A673 (cell line): ENCODE results near the gene CCDC134. TPM values are rescaled to one million over a fixed set of nuclear protein-coding genes. Genes with fewer than 3 reads are reported as not detected.

Source experiments
- BruUV-seq: library from RNA; stranded (reverse); fragments of 400-500 nt; replicated peaks from 2 replicates; lab custom pipeline; 2021; lab: Mats Ljungman, UMichigan
- CTCF ChIA-PET: fragments of 300-600 bp; sonication (Branson Sonifier 250); formaldehyde crosslinking; loops from one replicate; lab custom pipeline; 2022; ENCODE audit warnings: antibody characterized with exemption; lab: Charles Lee
- POLR2A ChIA-PET: fragments of 300-600 bp; sonication (Branson Sonifier 250); formaldehyde crosslinking; loops from one replicate; lab custom pipeline; 2022; ENCODE audit warnings: antibody characterized with exemption; ENCODE audit not compliant: low non-redundant PET; lab: Charles Lee
- DNase-seq: peaks from one replicate; pipeline ENCODE4 v3.0.0-alpha.2; 2015; ENCODE audit warnings: low spot score
- H3K27ac ChIP-seq: fragments of 200-600 bp; sonication (generic); 2 replicates; pipeline ENCODE4 v1.5.1; 2016; ENCODE audit warnings: mixed run types, low read depth, mild to moderate bottlenecking, mixed read lengths, antibody characterized with exemption, low read length; ENCODE audit not compliant: poor library complexity, severe bottlenecking
- H3K27me3 ChIP-seq: fragments of 200-600 bp; sonication (generic); replicated peaks from 2 replicates; pipeline ENCODE4 v1.6.1; 2017; ENCODE audit warnings: mixed run types, low read depth, mild to moderate bottlenecking, mixed read lengths, antibody characterized with exemption, low read length; ENCODE audit not compliant: insufficient read depth, poor library complexity
- H3K36me3 ChIP-seq: fragments of 200-600 bp; sonication (generic); 2 replicates; pipeline ENCODE4 v1.6.1; 2016; ENCODE audit warnings: mixed run types, mild to moderate bottlenecking, mixed read lengths, antibody characterized with exemption, low read length; ENCODE audit not compliant: insufficient read depth, poor library complexity, severe bottlenecking
- H3K4me1 ChIP-seq: fragments of 200-600 bp; sonication (generic); 2 replicates; pipeline ENCODE4 v1.6.1; 2017; ENCODE audit warnings: mixed run types, mild to moderate bottlenecking, mixed read lengths, antibody characterized with exemption, low read length; ENCODE audit not compliant: insufficient read depth, poor library complexity, severe bottlenecking
- H3K4me3 ChIP-seq: fragments of 200-600 bp; sonication (generic); 2 replicates; pipeline ENCODE4 v1.5.1; 2016; ENCODE audit warnings: low read depth, mixed run types, mild to moderate bottlenecking, mixed read lengths, low read length; ENCODE audit not compliant: poor library complexity, severe bottlenecking
- H3K9me3 ChIP-seq: fragments of 200-600 bp; sonication (generic); 2 replicates; pipeline ENCODE4 v1.6.1; 2016; ENCODE audit warnings: mixed run types, low read depth, mild to moderate bottlenecking, mixed read lengths, antibody characterized with exemption, low read length; ENCODE audit not compliant: poor library complexity, severe bottlenecking
- EZH2 ChIP-seq: fragments of 200-600 bp; sonication (generic); IDR thresholded peaks from 2 replicates; pipeline ENCODE4 v1.6.1; 2017; ENCODE audit warnings: borderline replicate concordance, low read depth, mild to moderate bottlenecking, mixed read lengths, antibody characterized with exemption, low read length; ENCODE audit not compliant: poor library complexity, severe bottlenecking
- intact Hi-C: fragments of 100-400 bp; cut with micrococcal nuclease; formaldehyde crosslinking; loops from one replicate; pipeline ENCODE4 v1.10.0; 2022; ENCODE audit not compliant: unreplicated experiment
- total RNA-seq: library from RNA; stranded (reverse); gene quantifications from 2 replicates; pipeline ENCODE4 v1.2.3, GENCODE V29; 2021
- TF ChIP-seq, protein P1 (sequence below): fragments of 300-800, 200-600 bp; sonication (generic); conservative IDR thresholded peaks from 2 replicates; pipeline ENCODE4 v1.5.1; 2017; ENCODE audit warnings: low read depth, mild to moderate bottlenecking, antibody characterized with exemption, low read length, moderate library complexity, mixed read lengths

The CCDC134 gene
- total RNA-seq, 1 experiment from 2014 or later, result 27.4 TPM

DNA sequence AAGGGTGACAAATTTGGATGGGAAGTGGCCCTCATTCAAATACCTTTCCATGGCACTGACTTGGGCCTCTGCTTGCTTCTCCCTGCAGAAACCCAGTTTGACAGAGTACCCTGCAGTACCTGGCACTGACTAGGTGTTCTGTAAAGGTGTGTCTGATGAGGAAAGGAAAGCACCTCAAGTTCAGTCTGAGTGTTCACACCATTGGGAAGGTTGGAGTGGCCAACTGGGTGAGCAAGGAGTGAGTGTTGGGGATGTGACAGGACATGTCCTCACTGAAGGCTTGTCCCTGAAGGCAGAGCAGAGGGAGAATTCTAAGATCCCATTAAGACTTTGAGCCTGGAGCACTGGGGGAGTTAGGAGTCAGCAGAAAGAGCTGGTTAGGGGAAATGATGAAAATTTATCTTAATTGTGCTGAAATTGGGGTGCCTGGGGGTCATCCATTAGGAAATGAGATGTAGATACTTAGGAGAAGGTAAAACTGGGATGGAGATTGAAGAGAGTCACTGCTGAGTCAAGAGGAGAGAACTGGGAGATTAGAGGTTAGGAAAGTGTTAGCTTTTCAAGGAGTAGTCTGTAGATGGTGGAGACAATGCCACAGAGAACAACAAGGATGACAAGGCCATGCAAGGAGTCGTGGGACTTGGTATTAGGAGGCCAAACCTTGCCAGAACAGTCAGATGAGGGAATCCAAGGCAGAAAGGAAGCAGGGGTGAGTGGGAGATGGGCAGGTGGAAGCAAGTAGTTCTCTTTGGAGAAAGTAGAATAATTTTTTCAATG, 38.6 kb downstream of the CCDC134 start:
- ChIA-PET POLR2A (interaction anchor here (0.6 kb wide), 2 partner anchors 28 to 154 kb away, joined by 3 to 16 read pairs; no protein-coding TSS in a partner anchor), CTCF (no interaction called here)
- Histone ChIP-seq H3K36me3 (peaks cover 75% of the 10 kb centered on the region), H3K4me3 (no peak overlapping the region), H3K27me3 (no peaks in the 10 kb centered on the region), H3K9me3 (no peaks in the 10 kb centered on the region), H3K4me1 (peaks cover 20% of the 10 kb centered on the region), H3K27ac (peak overlapping the region; percentile 35)
- TF ChIP-seq EZH2, result no peak
- TF ChIP-seq, protein P1, sequence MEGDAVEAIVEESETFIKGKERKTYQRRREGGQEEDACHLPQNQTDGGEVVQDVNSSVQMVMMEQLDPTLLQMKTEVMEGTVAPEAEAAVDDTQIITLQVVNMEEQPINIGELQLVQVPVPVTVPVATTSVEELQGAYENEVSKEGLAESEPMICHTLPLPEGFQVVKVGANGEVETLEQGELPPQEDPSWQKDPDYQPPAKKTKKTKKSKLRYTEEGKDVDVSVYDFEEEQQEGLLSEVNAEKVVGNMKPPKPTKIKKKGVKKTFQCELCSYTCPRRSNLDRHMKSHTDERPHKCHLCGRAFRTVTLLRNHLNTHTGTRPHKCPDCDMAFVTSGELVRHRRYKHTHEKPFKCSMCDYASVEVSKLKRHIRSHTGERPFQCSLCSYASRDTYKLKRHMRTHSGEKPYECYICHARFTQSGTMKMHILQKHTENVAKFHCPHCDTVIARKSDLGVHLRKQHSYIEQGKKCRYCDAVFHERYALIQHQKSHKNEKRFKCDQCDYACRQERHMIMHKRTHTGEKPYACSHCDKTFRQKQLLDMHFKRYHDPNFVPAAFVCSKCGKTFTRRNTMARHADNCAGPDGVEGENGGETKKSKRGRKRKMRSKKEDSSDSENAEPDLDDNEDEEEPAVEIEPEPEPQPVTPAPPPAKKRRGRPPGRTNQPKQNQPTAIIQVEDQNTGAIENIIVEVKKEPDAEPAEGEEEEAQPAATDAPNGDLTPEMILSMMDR, result no peak
- BruUV-seq, result no TSS peak
- DNase-seq, result no peak
- intact Hi-C loops, result no loop called here

DNA sequence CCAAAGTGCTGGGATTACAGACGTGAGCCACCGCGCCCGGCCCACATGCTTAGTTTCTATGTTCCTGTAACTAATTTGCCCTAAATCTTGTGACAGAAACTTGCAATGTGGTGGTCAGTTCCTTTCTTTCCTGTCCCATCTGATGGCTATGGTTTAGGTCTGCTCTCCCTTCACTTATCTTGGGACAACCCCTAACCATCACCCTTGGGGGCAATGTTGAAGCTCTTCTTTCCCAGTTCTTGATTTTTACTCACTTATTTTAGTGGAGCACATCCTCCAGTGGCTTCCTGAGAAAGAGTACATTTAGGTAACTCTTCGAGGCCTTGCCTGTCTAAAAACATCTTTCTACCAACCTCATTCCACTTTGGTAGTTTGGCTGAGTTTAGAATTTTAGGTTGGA, 39.7 kb downstream of the CCDC134 start:
- no peak for TF ChIP-seq EZH2
- TF ChIP-seq, protein P1, result no peak
- Histone ChIP-seq H3K4me1 (peaks cover 30% of the 10 kb centered on the region), H3K9me3 (no peaks in the 10 kb centered on the region), H3K27ac (peak overlapping the region; percentile 14), H3K36me3 (peaks cover 70% of the 10 kb centered on the region), H3K27me3 (no peaks in the 10 kb centered on the region), H3K4me3 (no peak overlapping the region)
- BruUV-seq, result no TSS peak
- DNase-seq, result no peak
- CTCF ChIA-PET, result interaction anchor here (0.5 kb wide), 1 partner anchor 35 kb away, joined by 6 read pairs; no protein-coding TSS in a partner anchor
- POLR2A ChIA-PET, result no interaction called here
- intact Hi-C loops, result no loop called here

DNA sequence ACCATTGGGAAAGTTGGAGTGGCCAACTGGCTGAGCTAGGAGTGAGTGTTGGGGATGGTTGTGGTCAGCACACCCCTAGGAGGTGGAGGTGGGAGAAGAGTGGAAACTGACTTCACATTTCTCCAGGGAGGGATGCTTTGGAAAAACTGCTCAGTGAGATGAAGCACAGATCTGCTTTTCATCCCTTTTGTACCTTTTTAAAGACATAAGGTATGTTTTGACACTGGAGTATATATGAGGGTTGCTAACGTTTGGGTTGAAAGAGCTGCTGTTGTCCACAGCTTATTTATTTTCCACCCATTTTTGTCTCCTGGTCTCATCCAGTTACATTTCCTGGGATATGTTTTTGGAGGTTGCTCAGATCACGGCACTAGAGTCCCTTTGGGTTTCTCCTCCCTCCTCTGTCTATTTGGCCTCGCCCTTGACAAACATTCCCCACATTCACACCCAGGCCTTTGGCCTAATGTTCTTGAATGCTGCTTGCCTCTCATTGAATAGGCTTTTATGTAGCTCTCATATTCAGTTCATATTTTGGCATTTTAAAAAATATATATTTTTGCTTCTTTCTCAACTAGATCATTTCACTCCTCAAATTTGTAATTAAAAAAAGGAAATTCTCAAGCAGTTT, 40.7 kb downstream of the CCDC134 start:
- Histone ChIP-seq H3K4me1 (peaks cover 33% of the 10 kb centered on the region), H3K4me3 (no peak overlapping the region), H3K27me3 (no peaks in the 10 kb centered on the region), H3K27ac (peak overlapping the region; percentile 14), H3K9me3 (no peaks in the 10 kb centered on the region), H3K36me3 (peaks cover 61% of the 10 kb centered on the region)
- DNase-seq, result no peak
- no TSS peak for BruUV-seq
- ChIA-PET POLR2A (no interaction called here), CTCF (no interaction called here)
- intact Hi-C loops, result no loop called here
- TF ChIP-seq, protein P1, result no peak
- no peak for TF ChIP-seq EZH2
